ENCODE results near the gene EXTL1.

The EXTL1 gene

GRCh38 chr1:26021647-26022403 lies at the start of gene EXTL1:
TSS of gene EXTL1 (plus strand) at chr1:26021775. CDS start at chr1:26022647, 872 bp downstream.
- no peak for TF ChIP-seq CTCF (IDR thresholded peaks at IDR 0.05)

- TF ChIP-seq CTCF (IDR thresholded peaks at IDR 0.05) = no peak
Measured at GRCh38 chr1:25971811-25972180, 49.8 kb upstream of the EXTL1 start.

GRCh38 chr1:25973610-25974321 lies 47.8 kb upstream of the EXTL1 start:
- no peak for TF ChIP-seq CTCF (IDR thresholded peaks at IDR 0.05)

- no peak for TF ChIP-seq CTCF (IDR thresholded peaks at IDR 0.05)
Measured at GRCh38 chr1:25977801-25978200, 43.8 kb upstream of the EXTL1 start.

GRCh38 chr1:25978403-25978802 lies 43.2 kb upstream of the EXTL1 start:
- TF ChIP-seq CTCF (IDR thresholded peaks at IDR 0.05) = no peak

GRCh38 chr1:25979210-25979609 lies 42.4 kb upstream of the EXTL1 start:
- no peak for TF ChIP-seq CTCF (IDR thresholded peaks at IDR 0.05)

GRCh38 chr1:25985171-25985570 lies 36.4 kb upstream of the EXTL1 start:
- no peak for TF ChIP-seq CTCF (IDR thresholded peaks at IDR 0.05)

Data from LNCAP (cell line).